K562 (cell line): ENCODE data around the gene DDIT3. TPM values are rescaled to one million over a fixed set of nuclear protein-coding genes. Genes with fewer than 3 reads are reported as not detected.
A peak's percentile ranks its signal among the peaks of the same experiment; 100 is the strongest.

Source experiments
- CEBPG ChIP-seq, 3 experiments: fragments of 200-800 bp in 1 of 3; sonication (Bioruptor generic) in 1 of 3; sonication (generic) in 1 of 3; formaldehyde crosslinking in 1 of 3; IDR thresholded peaks in 2 of 3; conservative IDR thresholded peaks in 1 of 3; 2 replicates each; pipeline versions ENCODE4 v1.6.1 to v1.8.0; 2016 to 2022; ENCODE audit warnings: missing compliant biosample characterization in 2 of 3, missing genetic modification characterization in 2 of 3, mild to moderate bottlenecking in 1 of 3, missing genetic modification reagents in 1 of 3
- CXXC5 ChIP-seq: fragments of 250-450 bp; sonication (Bioruptor Pico); IDR thresholded peaks from 2 replicates; pipeline ENCODE4 v1.8.0; 2022; ENCODE audit warnings: inconsistent platforms, mild to moderate bottlenecking, moderate library complexity
- HNRNPH1 ChIP-seq: fragments of 200-400 bp; formaldehyde crosslinking; optimal IDR thresholded peaks from 2 replicates; pipeline ENCODE3; 2017; ENCODE audit warnings: low read depth, mild to moderate bottlenecking, low read length, moderate library complexity
- MCM5 ChIP-seq: fragments of 450-650 bp; IDR thresholded peaks from 2 replicates; pipeline ENCODE4 v1.6.1; 2016; ENCODE audit warnings: low read depth
- MNT ChIP-seq, 2 experiments: fragments of 450-650 bp; conservative IDR thresholded peaks; 2 replicates each; pipeline ENCODE4 v1.6.1; 2017; ENCODE audit warnings: mild to moderate bottlenecking in 2 of 2, moderate library complexity in 2 of 2
- MYNN ChIP-seq, 2 experiments: sonication (generic); formaldehyde crosslinking in 1 of 2; IDR thresholded peaks; 2 replicates each; pipeline versions ENCODE4 v1.5.0 to v1.6.1; 2016 to 2020; ENCODE audit warnings: antibody characterized with exemption in 1 of 2, missing genetic modification reagents in 1 of 2
- NFYB ChIP-seq: IDR thresholded peaks from 2 replicates; pipeline ENCODE4 v1.6.1; 2011; ENCODE audit warnings: mild to moderate bottlenecking, moderate library complexity; ENCODE audit not compliant: insufficient read length; ENCODE audit errors: extremely low read depth
- PHF20 ChIP-seq: fragments of 450-650 bp; IDR thresholded peaks from 2 replicates; pipeline ENCODE4 v1.6.1; 2018; ENCODE audit not compliant: partially characterized antibody
- RAD51 ChIP-seq: fragments of 450-650 bp; IDR thresholded peaks from 2 replicates; pipeline ENCODE4 v1.7.1; 2016; ENCODE audit warnings: low read depth, mild to moderate bottlenecking, borderline replicate concordance
- RBFOX2 ChIP-seq: fragments of 200-400 bp; formaldehyde crosslinking; IDR thresholded peaks from 2 replicates; pipeline ENCODE4 v1.6.1; 2017; ENCODE audit warnings: low read depth, mild to moderate bottlenecking, low read length, moderate library complexity
- RBM15 ChIP-seq: fragments of 200-400 bp; formaldehyde crosslinking; IDR thresholded peaks from 2 replicates; pipeline ENCODE4 v1.6.1; 2018; ENCODE audit warnings: mild to moderate bottlenecking, low read length, moderate library complexity; ENCODE audit not compliant: insufficient read depth
- RCOR1 ChIP-seq, 2 experiments: IDR thresholded peaks; 2 replicates each; pipeline ENCODE4 v1.6.1; 2012; ENCODE audit warnings: low read depth in 2 of 2, low read length in 2 of 2, borderline replicate concordance in 1 of 2, improper control_type of control experiment in 1 of 2
- SMARCA4 ChIP-seq: fragments of 450-650 bp; IDR thresholded peaks from 2 replicates; pipeline ENCODE4 v1.6.1; 2016
- SMC3 ChIP-seq: conservative IDR thresholded peaks from 2 replicates; pipeline ENCODE4 v1.6.1; 2011; ENCODE audit warnings: low read depth, low read length, improper control_type of control experiment; ENCODE audit not compliant: insufficient read depth
- STAG1 ChIP-seq: sonication (generic); formaldehyde crosslinking; IDR thresholded peaks from 2 replicates; pipeline ENCODE4 v1.5.0; 2020; ENCODE audit warnings: missing genetic modification reagents, borderline replicate concordance
- TAF1 ChIP-seq: IDR thresholded peaks from 2 replicates; pipeline ENCODE4 v1.6.1; 2011; ENCODE audit warnings: mild to moderate bottlenecking, low read length, moderate library complexity; ENCODE audit not compliant: insufficient read depth, control insufficient read depth, severe bottlenecking; ENCODE audit errors: extremely low read depth
- TFE3 ChIP-seq: fragments of 450-650 bp; formaldehyde crosslinking; IDR thresholded peaks from 2 replicates; pipeline ENCODE4 v1.4.0; 2020; ENCODE audit warnings: mild to moderate bottlenecking, mixed read lengths
- THAP12 ChIP-seq: fragments of 250-450 bp; sonication (Bioruptor Pico); IDR thresholded peaks from 2 replicates; pipeline ENCODE4 v1.9.0; 2021; ENCODE audit warnings: mild to moderate bottlenecking, inconsistent platforms
- ZC3H8 ChIP-seq: fragments of 450-650 bp; IDR thresholded peaks from 2 replicates; pipeline ENCODE4 v1.6.1; 2017
- ZNF212 ChIP-seq: fragments of 450-650 bp; formaldehyde crosslinking; IDR thresholded peaks from 2 replicates; pipeline ENCODE4 v1.4.0; 2020; ENCODE audit warnings: mild to moderate bottlenecking
- ZNF561 ChIP-seq: fragments of 450-650 bp; formaldehyde crosslinking; conservative IDR thresholded peaks from 2 replicates; pipeline ENCODE4 v1.4.0; 2020; ENCODE audit warnings: mild to moderate bottlenecking, moderate library complexity
- polyA plus RNA-seq, 8 experiments: library from polyadenylated mRNA; depleted of rRNA in 4 of 8; stranded (reverse) in 5 of 8; unstranded in 3 of 8; fragments of >200 nt; fragmentation: Nextera tagmentation in 2 of 8; fragmentation: Illumina TruSeq in 1 of 8; extraction: Ambion mirVana in 2 of 8; extraction: Trizol in 1 of 8; gene quantifications; 2 replicates each; pipeline versions ENCODE4 v1.2.1 to v1.2.3, GENCODE V29; 2011 to 2014; ENCODE audit warnings: inconsistent platforms in 1 of 8, missing spikeins in 1 of 8
- total RNA-seq, 7 experiments: library from RNA; depleted of rRNA in 6 of 7; stranded (reverse); fragments of >200 nt in 6 of 7; fragmentation: Illumina TruSeq in 2 of 7; extraction: Trizol in 2 of 7; gene quantifications; 2 replicates each; pipeline versions ENCODE4 v1.2.1 to v1.2.3, GENCODE V29; 2011 to 2021; ENCODE audit warnings: low replicate concordance in 1 of 7

Gene DDIT3
- total and polyA plus RNA-seq, 9 of the 15 experiments (the other 6 are each of a cell fraction or from before 2014, with no cell fraction given) = 59.1 to 272 (median 89.9) TPM

- TF ChIP-seq RBFOX2 = peak; percentile 95
- peak; percentile 79 for TF ChIP-seq RAD51
- TF ChIP-seq RCOR1 (IDR thresholded peaks at IDR 0.05; ENCODE audit: borderline replicate concordance in 1 of 2, low read depth in 2 of 2, low read length in 2 of 2) = peak; percentile 24 to 63; a peak in 3 of 4 replicates
- peak; percentile 85 for TF ChIP-seq THAP12 (CRISPR knock-in tag)
- TF ChIP-seq NFYB = peak; percentile 53
- no peak for TF ChIP-seq PHF20
- TF ChIP-seq CEBPG (CRISPR knock-in tag; IDR thresholded peaks at IDR 0.05) = no peak
- peak in 1 of 2 experiments; percentile 100; a peak in 2 of 4 replicates for TF ChIP-seq CEBPG (tag; conservative IDR thresholded peaks at IDR 0.05 in 1 of 2, IDR thresholded peaks at IDR 0.05 in 1 of 2)
- TF ChIP-seq MCM5 = no peak
- 0 out of 2 replicates have a peak, but pooled peaks have one; percentile 11 for TF ChIP-seq MYNN (IDR thresholded peaks at IDR 0.05)
- no peak for TF ChIP-seq MYNN (CRISPR knock-in tag; IDR thresholded peaks at IDR 0.05)
- peak; percentile 59 for TF ChIP-seq STAG1 (CRISPR knock-in tag)
- TF ChIP-seq ZNF212 (CRISPR knock-in tag) = no peak
- TF ChIP-seq SMC3 = peak; percentile 2; the same call in 1 of the 2 replicates
- TF ChIP-seq MNT (conservative IDR thresholded peaks at IDR 0.05) = peak; percentile 84 to 91
- TF ChIP-seq SMARCA4 = no peak
- 0 out of 2 replicates have a peak, but pooled peaks have one; percentile 46 for TF ChIP-seq ZNF561 (CRISPR knock-in tag)
- no peak for TF ChIP-seq ZC3H8
- TF ChIP-seq TAF1 = peak; percentile 97
- no peak for TF ChIP-seq RBM15
- TF ChIP-seq TFE3 (CRISPR knock-in tag) = peak; percentile 81
- TF ChIP-seq CXXC5 (CRISPR knock-in tag) = peak; percentile 70
- no peak for TF ChIP-seq HNRNPH1
Measured at GRCh38 chr12:57520053-57520818, at the start of gene DDIT3 (continued).
